KOPT-K1 (cell line): ENCODE measurements around the gene ZBTB4.
"Not testable (repeated sequence)": the region's sequence is repeated elsewhere in the genome, so short reads cannot be mapped to it uniquely, and the experiment has no call there.

Experiments used
- H3K27ac ChIP-seq: fragments of 200-600 bp; sonication (generic); 2 replicates; pipeline ENCODE4 v1.5.1; 2016; ENCODE audit warnings: antibody characterized with exemption, mild to moderate bottlenecking, low read depth, low read length; ENCODE audit not compliant: poor library complexity, severe bottlenecking
- H3K36me3 ChIP-seq: fragments of 200-600 bp; sonication (generic); 2 replicates; pipeline ENCODE4 v1.5.1; 2017; ENCODE audit warnings: antibody characterized with exemption, mild to moderate bottlenecking, low read length, moderate library complexity; ENCODE audit not compliant: insufficient read depth
- H3K9me3 ChIP-seq: fragments of 200-600 bp; sonication (generic); 2 replicates; pipeline ENCODE4 v1.5.1; 2017; ENCODE audit warnings: antibody characterized with exemption, low read length, mild to moderate bottlenecking; ENCODE audit not compliant: insufficient read depth, poor library complexity, severe bottlenecking

The ZBTB4 gene

DNA sequence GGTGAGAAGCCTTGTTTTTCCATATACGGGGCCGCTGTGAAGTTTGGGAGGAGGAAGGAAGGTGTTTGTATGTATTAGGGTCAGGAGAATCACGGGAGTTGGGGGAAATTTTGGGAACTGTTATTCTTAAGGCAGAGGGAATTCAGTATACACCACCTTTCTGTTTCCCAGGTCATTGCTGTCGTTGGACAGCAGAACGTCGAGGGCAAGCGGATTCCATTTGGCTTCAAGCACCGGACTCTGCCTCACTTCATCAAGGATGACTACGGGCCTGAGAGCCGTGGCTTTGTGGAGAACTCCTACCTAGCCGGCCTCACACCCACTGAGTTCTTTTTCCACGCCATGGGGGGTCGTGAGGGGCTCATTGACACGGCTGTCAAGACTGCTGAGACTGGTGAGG lies 22.3 kb upstream of the ZBTB4 start:
- Histone ChIP-seq H3K36me3 (peaks cover 100% of the 10 kb centered on the region), H3K27ac (no peak overlapping the region), H3K9me3 (no peaks in the 10 kb centered on the region)

DNA sequence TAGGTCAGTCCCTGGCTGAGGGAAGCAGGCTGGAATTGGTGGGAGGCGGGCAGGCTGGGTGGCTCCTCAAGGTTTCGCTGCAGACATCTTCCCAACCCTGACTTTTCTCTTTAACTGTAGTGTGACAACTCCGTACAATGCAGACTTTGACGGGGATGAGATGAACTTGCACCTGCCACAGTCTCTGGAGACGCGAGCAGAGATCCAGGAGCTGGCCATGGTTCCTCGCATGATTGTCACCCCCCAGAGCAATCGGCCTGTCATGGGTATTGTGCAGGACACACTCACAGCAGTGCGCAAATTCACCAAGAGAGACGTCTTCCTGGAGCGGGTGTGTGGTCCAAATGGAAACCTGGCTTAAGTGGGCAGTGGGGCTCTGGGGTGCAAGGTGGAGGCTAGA lies 19.7 kb upstream of the ZBTB4 start:
- no peaks in the 10 kb centered on the region for H3K9me3 ChIP-seq
- H3K36me3 ChIP-seq = peaks cover 100% of the 10 kb centered on the region
- no peak overlapping the region for H3K27ac ChIP-seq

DNA sequence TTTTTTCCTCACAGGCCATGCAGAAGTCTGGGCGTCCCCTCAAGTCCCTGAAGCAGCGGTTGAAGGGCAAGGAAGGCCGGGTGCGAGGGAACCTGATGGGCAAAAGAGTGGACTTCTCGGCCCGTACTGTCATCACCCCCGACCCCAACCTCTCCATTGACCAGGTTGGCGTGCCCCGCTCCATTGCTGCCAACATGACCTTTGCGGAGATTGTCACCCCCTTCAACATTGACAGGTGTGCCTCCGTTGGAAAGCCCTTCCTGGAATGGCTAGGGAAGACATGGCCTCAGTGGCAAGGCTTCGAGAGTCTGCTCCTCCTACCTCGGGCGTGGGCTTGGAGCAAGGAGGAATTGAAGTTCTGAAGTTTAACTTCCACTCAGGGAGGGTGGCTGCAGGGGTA lies 18.2 kb upstream of the ZBTB4 start:
- Histone ChIP-seq H3K9me3 (no peaks in the 10 kb centered on the region), H3K36me3 (peaks cover 100% of the 10 kb centered on the region), H3K27ac (no peak overlapping the region)

DNA sequence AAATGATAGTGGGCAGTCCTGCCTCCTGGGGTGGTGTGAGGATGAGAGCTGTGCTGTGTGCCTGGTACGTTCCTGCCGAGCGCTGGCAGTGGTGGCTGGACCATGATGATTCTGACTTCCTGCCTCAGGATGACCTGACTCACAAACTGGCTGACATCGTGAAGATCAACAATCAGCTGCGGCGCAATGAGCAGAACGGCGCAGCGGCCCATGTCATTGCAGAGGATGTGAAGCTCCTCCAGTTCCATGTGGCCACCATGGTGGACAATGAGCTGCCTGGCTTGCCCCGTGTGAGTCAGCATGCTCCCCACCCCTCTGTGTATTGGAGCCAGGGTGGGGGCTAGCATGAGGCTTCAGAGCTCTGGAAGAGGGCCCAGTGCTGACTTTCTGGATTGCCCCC lies 17.8 kb upstream of the ZBTB4 start:
- Histone ChIP-seq H3K27ac (no peak overlapping the region), H3K36me3 (peaks cover 100% of the 10 kb centered on the region), H3K9me3 (no peaks in the 10 kb centered on the region)

DNA sequence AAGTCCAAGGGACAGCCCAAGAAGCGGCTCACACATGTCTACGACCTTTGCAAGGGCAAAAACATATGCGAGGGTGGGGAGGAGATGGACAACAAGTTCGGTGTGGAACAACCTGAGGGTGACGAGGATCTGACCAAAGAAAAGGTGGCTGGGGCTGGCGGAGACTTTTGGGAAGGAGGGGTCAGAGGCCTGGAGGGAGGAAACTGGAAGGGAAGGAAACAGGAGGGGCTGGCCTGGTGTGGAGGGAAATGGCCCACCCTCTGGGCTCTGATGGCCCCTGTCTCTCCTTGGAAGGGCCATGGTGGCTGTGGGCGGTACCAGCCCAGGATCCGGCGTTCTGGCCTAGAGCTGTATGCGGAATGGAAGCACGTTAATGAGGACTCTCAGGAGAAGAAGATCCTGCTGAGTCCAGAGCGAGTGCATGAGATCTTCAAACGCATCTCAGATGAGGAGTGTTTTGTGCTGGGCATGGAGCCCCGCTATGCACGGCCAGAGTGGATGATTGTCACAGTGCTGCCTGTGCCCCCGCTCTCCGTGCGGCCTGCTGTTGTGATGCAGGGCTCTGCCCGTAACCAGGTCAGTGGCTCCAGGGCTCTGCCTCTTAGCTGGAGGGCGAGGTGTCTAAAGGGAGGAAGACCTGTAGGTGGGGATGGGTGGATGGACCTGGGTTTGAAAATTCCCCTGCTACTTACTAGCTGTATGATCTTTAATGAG lies 17.2 kb upstream of the ZBTB4 start:
- peaks cover 100% of the 10 kb centered on the region for H3K36me3 ChIP-seq

DNA sequence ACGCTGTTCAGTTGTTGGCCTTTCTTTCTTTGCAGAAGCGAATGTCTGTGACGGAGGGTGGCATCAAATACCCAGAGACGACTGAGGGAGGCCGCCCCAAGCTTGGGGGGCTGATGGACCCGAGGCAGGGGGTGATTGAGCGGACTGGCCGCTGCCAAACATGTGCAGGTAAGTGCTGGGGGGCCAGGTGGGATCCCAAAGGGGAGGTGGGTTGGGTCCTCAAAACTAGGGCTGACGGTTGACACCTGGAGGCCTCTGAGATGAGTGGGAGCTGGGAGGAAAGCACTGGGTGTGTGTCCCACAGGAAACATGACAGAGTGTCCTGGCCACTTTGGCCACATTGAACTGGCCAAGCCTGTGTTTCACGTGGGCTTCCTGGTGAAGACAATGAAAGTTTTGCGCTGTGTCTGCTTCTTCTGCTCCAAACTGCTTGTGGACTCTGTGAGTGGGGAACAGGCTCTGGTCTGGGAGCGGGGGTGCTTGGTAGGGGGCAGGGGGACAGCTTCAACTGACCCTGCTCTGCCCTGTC lies 16.5 kb upstream of the ZBTB4 start:
- H3K9me3 ChIP-seq = no peaks in the 10 kb centered on the region
- H3K36me3 ChIP-seq = peaks cover 100% of the 10 kb centered on the region
- no peak overlapping the region for H3K27ac ChIP-seq

More for the DNA sequence above, 17.2 kb upstream of the ZBTB4 start:
- Histone ChIP-seq H3K27ac (no peak overlapping the region), H3K9me3 (no peaks in the 10 kb centered on the region)

DNA sequence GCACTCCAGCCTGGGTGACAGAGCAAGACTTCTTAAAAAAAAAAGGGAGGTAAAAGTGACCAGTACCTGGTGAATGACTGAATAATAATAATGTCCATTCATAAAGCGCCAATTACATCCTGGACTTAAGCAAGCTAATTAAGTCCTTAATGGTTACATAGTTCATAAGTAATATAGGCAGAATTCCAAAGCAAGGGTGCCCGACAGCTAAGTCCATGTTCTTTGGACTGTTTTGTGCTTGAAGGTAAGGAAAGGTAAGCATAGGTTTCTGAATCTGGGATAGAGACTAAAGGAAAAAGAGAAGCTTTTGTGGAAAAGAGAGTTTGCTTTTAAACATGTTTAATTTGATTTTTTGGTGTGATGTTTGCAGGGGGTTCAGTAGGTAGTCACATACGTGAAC lies 14.5 kb upstream of the ZBTB4 start:
- H3K36me3 ChIP-seq = peaks cover 100% of the 10 kb centered on the region

DNA sequence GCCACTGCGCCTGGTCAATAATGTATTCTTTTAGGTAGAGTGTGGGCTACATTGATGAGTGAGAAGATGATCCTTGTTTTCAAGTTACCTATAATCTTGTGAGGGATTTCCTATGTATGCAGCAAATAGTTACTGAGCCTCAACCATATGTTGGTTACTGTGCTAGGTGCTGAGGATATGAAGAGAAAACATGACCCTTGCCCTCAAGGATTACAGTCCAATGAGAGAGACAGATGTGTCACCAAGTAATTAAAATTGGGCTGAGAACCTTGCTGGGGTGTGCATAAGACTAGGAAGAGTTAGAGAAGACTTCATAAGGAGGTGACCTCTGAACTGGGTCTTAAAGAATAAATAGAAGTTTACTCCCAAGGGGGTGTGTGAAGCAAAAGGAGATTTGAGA lies 12.2 kb upstream of the ZBTB4 start:
- peaks cover 91% of the 10 kb centered on the region for H3K36me3 ChIP-seq
- H3K9me3 ChIP-seq = no peaks in the 10 kb centered on the region
- H3K27ac ChIP-seq = no peak overlapping the region

More for the DNA sequence above, 14.5 kb upstream of the ZBTB4 start:
- H3K9me3 ChIP-seq = no peaks in the 10 kb centered on the region
- no peak overlapping the region for H3K27ac ChIP-seq

DNA sequence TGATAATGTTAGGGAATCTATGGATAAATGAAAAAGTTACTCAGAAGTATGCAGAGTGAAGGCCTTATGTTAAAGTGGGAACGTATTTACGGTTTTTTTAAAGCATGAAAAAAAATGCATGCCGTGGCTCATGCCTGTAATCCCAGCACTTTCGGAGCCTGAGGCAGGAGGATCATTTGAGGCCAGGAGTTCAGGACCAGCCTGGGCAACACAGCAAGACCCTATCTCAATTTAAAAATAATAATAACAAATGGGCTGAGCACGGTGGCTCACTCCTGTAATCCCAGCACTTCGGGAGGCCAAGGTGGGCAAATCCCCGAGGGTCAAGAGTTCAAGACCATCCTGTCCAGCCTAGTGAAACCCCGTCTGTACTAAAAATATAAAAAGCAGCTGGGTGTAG lies 10.7 kb upstream of the ZBTB4 start:
- Histone ChIP-seq H3K9me3 (no peaks in the 10 kb centered on the region), H3K36me3 (peaks cover 86% of the 10 kb centered on the region), H3K27ac (no peak overlapping the region)

DNA sequence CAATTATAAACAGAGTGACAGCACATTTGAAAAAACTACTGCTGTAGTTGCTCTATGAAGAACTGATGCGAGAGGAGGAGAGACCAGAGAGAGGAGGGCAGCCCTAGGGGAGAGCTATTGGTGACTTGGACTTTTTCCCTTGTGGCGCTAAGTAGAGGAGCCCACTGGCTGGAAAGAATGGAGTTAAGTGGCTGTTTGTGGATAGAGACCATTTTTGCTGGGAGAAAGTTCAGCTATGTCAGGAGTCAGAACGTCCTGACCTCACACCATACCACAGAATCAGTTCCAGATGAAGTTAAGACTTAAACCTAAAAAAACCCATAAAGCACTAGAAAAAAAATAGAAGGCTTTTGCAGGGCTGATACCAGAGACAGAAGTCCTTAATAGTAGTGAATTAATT lies 6.8 kb upstream of the ZBTB4 start:
- Histone ChIP-seq H3K36me3 (peaks cover 46% of the 10 kb centered on the region), H3K27ac (peak overlapping the region; percentile 27), H3K9me3 (no peaks in the 10 kb centered on the region)

DNA sequence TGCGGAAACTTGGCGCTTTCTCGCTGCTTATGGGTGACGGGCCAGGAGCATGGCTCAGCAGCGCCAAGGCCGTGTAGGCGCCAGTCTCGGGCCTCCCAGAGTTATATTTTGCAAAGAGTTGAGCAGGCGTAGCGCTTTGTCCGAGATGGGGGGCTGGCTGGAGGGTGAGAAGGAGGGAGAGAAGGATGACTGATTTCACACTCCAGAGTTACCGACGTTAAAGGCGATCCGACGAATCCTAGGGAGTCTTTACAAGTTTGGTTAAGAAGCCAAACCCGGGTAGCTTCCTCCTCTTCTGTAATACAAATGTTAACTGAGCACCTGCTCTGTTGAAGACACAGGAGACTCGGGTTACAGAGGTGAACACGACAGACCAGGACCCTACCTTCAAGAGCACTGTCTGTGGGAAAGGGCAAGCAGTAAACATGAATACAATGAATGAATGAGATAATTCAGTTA lies 5.5 kb upstream of the ZBTB4 start:
- Histone ChIP-seq H3K9me3 (no peaks in the 10 kb centered on the region), H3K36me3 (peaks cover 34% of the 10 kb centered on the region), H3K27ac (peak overlapping the region; percentile 99)

DNA sequence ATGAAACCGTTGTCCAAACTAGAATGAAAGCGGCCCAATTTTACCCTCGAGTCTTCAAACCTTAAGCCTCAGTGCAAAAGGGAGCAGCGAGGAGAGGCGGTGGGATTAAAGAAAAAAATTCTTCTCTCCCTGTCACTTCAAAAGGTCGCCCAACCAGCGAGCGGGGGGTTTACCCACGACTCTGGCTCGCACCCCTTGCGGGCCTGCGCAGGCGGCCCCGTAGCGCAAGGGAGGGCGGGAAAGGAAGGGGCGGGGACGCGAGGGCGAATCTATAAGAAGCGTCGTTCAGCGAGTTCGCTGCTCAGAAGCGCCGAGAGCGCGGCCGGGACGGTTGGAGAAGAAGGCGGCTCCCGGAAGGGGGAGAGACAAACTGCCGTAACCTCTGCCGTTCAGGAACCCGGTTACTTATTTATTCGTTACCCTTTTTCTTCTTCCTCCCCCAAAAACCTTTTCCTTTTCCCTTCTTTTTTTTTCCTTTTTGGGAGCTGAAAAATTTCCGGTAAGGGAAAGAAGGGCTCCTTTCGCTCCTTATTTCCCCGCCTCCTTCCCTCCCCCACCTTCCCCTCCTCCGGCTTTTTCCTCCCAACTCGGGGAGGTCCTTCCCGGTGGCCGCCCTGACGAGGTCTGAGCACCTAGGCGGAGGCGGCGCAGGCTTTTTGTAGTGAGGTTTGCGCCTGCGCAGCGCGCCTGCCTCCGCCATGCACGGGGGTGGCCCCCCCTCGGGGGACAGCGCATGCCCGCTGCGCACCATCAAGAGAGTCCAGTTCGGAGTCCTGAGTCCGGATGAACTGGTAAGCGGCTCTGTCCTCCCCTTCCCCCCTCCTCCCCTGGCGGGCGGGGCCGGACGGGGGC lies 4.9 kb upstream of the ZBTB4 start, which contains the start of gene POLR2A:
Gene POLR2A (plus strand): TSS at position 300 of the 852 bp plus-strand sequence.
- Histone ChIP-seq H3K36me3 (peaks cover 27% of the 10 kb centered on the region), H3K27ac (peak within 1 kb of the TSS; percentile 99), H3K9me3 (no peaks in the 10 kb centered on the region)

DNA sequence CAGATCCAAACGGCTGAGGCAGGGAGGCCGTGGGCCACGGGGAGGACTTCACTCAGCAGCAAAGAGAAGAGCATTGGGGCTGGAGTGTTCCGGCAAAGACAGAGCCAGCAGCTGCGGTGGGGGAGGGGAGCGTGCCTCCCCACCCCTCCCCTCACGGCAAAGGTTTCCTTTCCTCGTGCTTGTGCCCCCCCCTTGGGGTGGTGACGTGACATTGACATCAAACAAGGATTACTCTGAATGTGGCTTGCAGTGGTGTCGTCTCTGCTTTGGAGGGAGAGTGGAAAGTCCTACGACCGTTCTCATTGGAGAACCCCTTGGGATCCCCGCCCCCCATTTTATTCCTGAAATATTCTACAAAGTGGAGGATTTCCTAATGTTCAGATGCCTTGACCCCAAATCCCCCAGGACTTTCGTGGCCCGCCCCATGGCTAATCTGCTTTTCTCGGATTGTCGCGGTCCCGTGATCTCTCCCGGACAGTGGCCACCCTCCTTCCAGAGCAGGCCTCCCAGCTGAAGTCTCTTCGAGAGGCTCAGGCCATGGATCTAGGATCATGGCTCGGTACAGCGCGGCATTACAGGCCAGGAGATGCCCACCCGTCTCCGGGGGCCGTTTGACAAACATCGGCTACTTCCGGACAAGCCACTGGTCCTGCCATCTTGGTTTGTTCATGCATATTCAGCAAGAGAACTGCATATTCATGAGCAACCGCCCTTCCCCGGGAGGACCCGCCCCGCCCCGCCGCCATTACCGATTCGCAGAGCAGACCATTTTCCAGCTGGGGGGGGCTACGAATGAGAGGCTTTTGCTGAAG lies 4.0 kb upstream of the ZBTB4 start:
- Histone ChIP-seq H3K36me3 (peaks cover 20% of the 10 kb centered on the region), H3K27ac (peak overlapping the region; percentile 99), H3K9me3 (no peaks in the 10 kb centered on the region)

DNA sequence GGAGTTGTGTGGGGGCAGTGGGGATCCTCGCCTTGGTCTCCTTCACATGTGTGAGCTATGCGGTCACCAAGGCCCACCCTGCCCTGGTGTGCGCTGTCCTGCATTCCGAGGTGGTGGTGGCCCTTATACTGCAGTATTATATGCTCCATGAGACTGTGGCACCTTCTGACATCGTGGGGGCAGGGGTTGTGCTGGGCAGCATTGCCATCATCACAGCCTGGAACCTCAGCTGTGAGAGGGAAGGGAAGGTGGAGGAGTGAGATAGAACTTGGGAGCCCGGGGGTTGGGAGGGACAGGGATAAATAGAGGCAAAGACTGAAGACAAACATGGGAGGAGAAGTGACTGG lies 3.3 kb upstream of the ZBTB4 start:
- not testable (repeated sequence) for H3K9me3 ChIP-seq
- peaks cover 15% of the 10 kb centered on the region for H3K36me3 ChIP-seq
- H3K27ac ChIP-seq = peak overlapping the region; percentile 99
